HCT116 (cell line): ENCODE measurements around the gene TSPAN7. TPM values are rescaled to one million over a fixed set of nuclear protein-coding genes. Genes with fewer than 3 reads are reported as not detected.
A peak's percentile ranks its signal among the peaks of the same experiment; 100 is the strongest.

Source experiments
- ATAC-seq: fragments of 200-7000 bp; cut with Tn5 transposase; 2 replicates; pipeline ENCODE4 v1.9.1; 2020; ENCODE audit warnings: mild to moderate bottlenecking, moderate library complexity
- BruUV-seq: library from RNA; stranded (reverse); fragments of 400-500 nt; replicated peaks from 2 replicates; lab custom pipeline; 2021; lab: Mats Ljungman, UMichigan
- CTCF ChIA-PET: fragments of 300-600 bp; sonication (Branson Sonifier 250); formaldehyde crosslinking; loops from one replicate; lab custom pipeline; 2021; ENCODE audit warnings: antibody characterized with exemption; lab: Charles Lee
- POLR2A ChIA-PET: fragments of 300-600, 350-600 bp; sonication (Branson Sonifier 250); formaldehyde crosslinking; loops from one replicate; lab custom pipeline; 2021; ENCODE audit warnings: antibody characterized with exemption; lab: Charles Lee
- RAD21 ChIA-PET, 2 experiments: fragments of 300-600 bp; sonication (Branson Sonifier 250); formaldehyde crosslinking; loops; one replicate each; lab custom pipeline; 2023; ENCODE audit warnings: low total read pairs in 2 of 2; ENCODE audit not compliant: uncharacterized antibody in 2 of 2, unreplicated experiment in 2 of 2, low non-redundant PET in 1 of 2; lab: Charles Lee
- DNase-seq: peaks from one replicate; pipeline ENCODE4 v3.0.0-alpha.2; 2010; ENCODE audit warnings: low read depth, low spot score
- H2AFZ ChIP-seq: fragments of 200-600 bp; shearing (Covaris generic), sonication (generic); 2 replicates; pipeline ENCODE4 v1.6.1; 2017; ENCODE audit warnings: low read depth, mixed run types, mixed read lengths, antibody characterized with exemption, low read length; ENCODE audit not compliant: poor library complexity, severe bottlenecking
- H3K27ac ChIP-seq: 2 replicates; pipeline ENCODE4 v1.5.1; 2012; ENCODE audit warnings: low read depth, low read length
- H3K27me3 ChIP-seq: fragments of 200-600 bp; sonication (generic); 2 replicates; pipeline ENCODE4 v1.6.1; 2016; ENCODE audit warnings: mixed run types, low read length, mixed read lengths; ENCODE audit not compliant: insufficient read depth
- H3K36me3 ChIP-seq, 2 experiments: fragments of 200-500 bp in 1 of 2; fragments of 200-600 bp in 1 of 2; sonication (Bioruptor generic) in 1 of 2; sonication (generic) in 1 of 2; 2 replicates each; pipeline versions ENCODE4 v1.5.1 to v1.6.1; 2014 to 2016; ENCODE audit warnings: low read length in 2 of 2, inconsistent platforms in 1 of 2, mixed read lengths in 1 of 2, mixed run types in 1 of 2; ENCODE audit not compliant: insufficient read depth in 2 of 2, control insufficient read depth in 1 of 2
- H3K4me1 ChIP-seq, 2 experiments: fragments of 200-600 bp in 1 of 2; sonication (generic) in 1 of 2; 2 replicates each; pipeline versions ENCODE4 v1.5.1 to v1.6.1; 2012 to 2017; ENCODE audit warnings: low read length in 2 of 2, inconsistent platforms in 1 of 2, mild to moderate bottlenecking in 1 of 2, mixed read lengths in 1 of 2, mixed run types in 1 of 2, moderate library complexity in 1 of 2; ENCODE audit not compliant: insufficient read depth in 2 of 2, control insufficient read depth in 1 of 2
- H3K4me2 ChIP-seq: fragments of 200-600 bp; sonication (generic); 2 replicates; pipeline ENCODE4 v1.6.1; 2017; ENCODE audit warnings: mixed run types, low read length, mixed read lengths
- H3K4me3 ChIP-seq, 2 experiments: fragments of 200-600 bp in 1 of 2; sonication (generic) in 1 of 2; replicated peaks in 1 of 2; 2 replicates each; pipeline ENCODE4 v1.5.1; 2011 to 2016; ENCODE audit warnings: low read length in 2 of 2, control low read depth in 1 of 2, low read depth in 1 of 2, mild to moderate bottlenecking in 1 of 2, mixed read lengths in 1 of 2, mixed run types in 1 of 2
- H3K79me2 ChIP-seq: fragments of 200-600 bp; sonication (generic); 2 replicates; pipeline ENCODE4 v1.6.1; 2017; ENCODE audit warnings: mild to moderate bottlenecking, mixed run types, low read length, moderate library complexity, mixed read lengths; ENCODE audit not compliant: insufficient read depth
- H3K9ac ChIP-seq: fragments of 200-600 bp; sonication (generic); 2 replicates; pipeline ENCODE4 v1.6.1; 2016; ENCODE audit warnings: low read length, mixed read lengths
- H3K9me2 ChIP-seq: fragments of 200-600 bp; sonication (generic), shearing (Covaris generic); 2 replicates; pipeline ENCODE4 v1.6.1; 2017; ENCODE audit warnings: mixed run types, mild to moderate bottlenecking, moderate library complexity; ENCODE audit not compliant: insufficient read depth
- H3K9me3 ChIP-seq, 2 experiments: fragments of 200-500 bp in 1 of 2; fragments of 200-600 bp in 1 of 2; sonication (Bioruptor generic) in 1 of 2; sonication (generic) in 1 of 2; 2 replicates each; pipeline ENCODE4 v1.6.1; 2014 to 2017; ENCODE audit warnings: low read length in 2 of 2, mixed read lengths in 2 of 2, inconsistent platforms in 1 of 2, low read depth in 1 of 2, mild to moderate bottlenecking in 1 of 2, mixed run types in 1 of 2, moderate library complexity in 1 of 2; ENCODE audit not compliant: control insufficient read depth in 1 of 2, insufficient read depth in 1 of 2
- H4K20me1 ChIP-seq: fragments of 200-600 bp; sonication (generic), shearing (Covaris generic); 2 replicates; pipeline ENCODE4 v1.6.1; 2017; ENCODE audit warnings: mixed run types, mild to moderate bottlenecking, moderate library complexity; ENCODE audit not compliant: insufficient read depth
- CBX3 ChIP-seq: IDR thresholded peaks from 2 replicates; pipeline ENCODE4 v1.6.1; 2012; ENCODE audit warnings: low read depth
- RAD21 ChIP-seq: IDR thresholded peaks from 2 replicates; pipeline ENCODE4 v1.6.1; 2012; ENCODE audit warnings: low read depth, mild to moderate bottlenecking
- SRF ChIP-seq: IDR thresholded peaks from 2 replicates; pipeline ENCODE4 v1.6.1; 2012; ENCODE audit warnings: low read depth
- intact Hi-C: fragments of 100-400 bp; cut with micrococcal nuclease; formaldehyde crosslinking; loops from 2 replicates; pipeline ENCODE4 v1.10.0; 2022
- total RNA-seq: library from RNA; stranded (reverse); gene quantifications from one replicate; pipeline ENCODE4 v1.2.1, GENCODE V29; 2021; ENCODE audit not compliant: unreplicated experiment
- TF ChIP-seq, protein P1 (sequence below), 3 experiments: fragments of 200-600 bp in 1 of 3; sonication (generic) in 1 of 3; IDR thresholded peaks in 2 of 3; conservative IDR thresholded peaks in 1 of 3; 2 replicates each; pipeline ENCODE4 v1.5.1; 2012 to 2017; ENCODE audit warnings: low read depth in 2 of 3, low read length in 2 of 3, antibody characterized with exemption in 1 of 3, borderline replicate concordance in 1 of 3, control low read depth in 1 of 3, mild to moderate bottlenecking in 1 of 3, mixed read lengths in 1 of 3, mixed run types in 1 of 3, moderate library complexity in 1 of 3; ENCODE audit not compliant: insufficient read depth in 1 of 3

The TSPAN7 gene
- total RNA-seq, 1 experiment from 2014 or later = 2.9 TPM

DNA sequence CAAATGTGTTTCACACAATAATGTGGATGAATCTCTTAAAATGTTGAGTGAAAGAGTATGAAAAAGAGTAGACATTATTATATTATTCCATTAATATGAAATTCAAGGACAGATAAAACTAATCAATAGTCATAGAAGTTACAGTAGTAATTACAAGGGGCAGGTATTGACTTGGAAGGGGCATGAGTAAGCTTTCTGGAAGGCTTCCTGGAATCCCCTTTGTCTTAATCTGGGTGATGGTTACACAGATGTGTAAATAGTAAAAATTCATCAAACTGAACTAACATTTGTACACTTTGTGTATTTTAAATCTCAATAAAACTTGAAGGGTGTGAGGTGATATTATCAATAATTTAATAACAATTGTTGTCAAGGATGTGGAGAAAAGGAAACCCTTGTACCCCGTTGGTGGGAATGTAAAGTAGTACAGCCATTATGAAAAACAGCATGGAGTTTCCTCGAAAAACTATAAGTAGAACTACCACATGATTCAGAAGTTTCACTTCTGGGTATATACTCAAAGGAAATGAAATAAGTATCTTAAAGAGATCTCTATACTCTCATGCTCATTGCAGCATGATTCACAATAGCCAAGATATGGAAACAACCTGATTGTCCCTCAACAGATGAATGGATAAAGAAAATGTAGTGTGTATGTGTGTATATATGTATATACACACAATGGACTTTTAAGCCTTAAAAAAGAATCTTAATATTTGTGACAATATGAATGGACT lies 143.0 kb downstream of the TSPAN7 start:
- ChIA-PET RAD21 (no interaction called here), CTCF (no interaction called here), POLR2A (no interaction called here)
- Histone ChIP-seq H3K4me3 (no peak overlapping the region), H3K9me3 (no peaks in the 10 kb centered on the region), H3K79me2 (no peaks in the 10 kb centered on the region), H3K9ac (no peak overlapping the region), H3K9me2 (no peaks in the 10 kb centered on the region), H4K20me1 (no peaks in the 10 kb centered on the region), H2AFZ (no peak overlapping the region), H3K4me2 (no peak overlapping the region), H3K27ac (no peak overlapping the region), H3K27me3 (no peaks in the 10 kb centered on the region), H3K4me1 (no peaks in the 10 kb centered on the region), H3K36me3 (no peaks in the 10 kb centered on the region)
- ATAC-seq = no peak
- no peak for DNase-seq
- intact Hi-C loops = no loop called here
- TF ChIP-seq CBX3 = no peak
- no TSS peak for BruUV-seq

- ATAC-seq = peak; percentile 60; the same call in 1 of the 2 replicates
- H3K27me3 ChIP-seq = no peaks in the 10 kb centered on the region
- BruUV-seq = no TSS peak
- no peaks in the 10 kb centered on the region for H3K36me3 ChIP-seq
- no peak overlapping the region for H3K4me3 ChIP-seq
- H3K79me2 ChIP-seq = no peaks in the 10 kb centered on the region
- no peaks in the 10 kb centered on the region for H3K4me1 ChIP-seq
- H3K9me2 ChIP-seq = no peaks in the 10 kb centered on the region
- ChIA-PET RAD21 (no interaction called here), CTCF (no interaction called here), POLR2A (no interaction called here)
- H3K9me3 ChIP-seq = no peaks in the 10 kb centered on the region
- intact Hi-C loops = no loop called here
- no peak overlapping the region for H3K9ac ChIP-seq
- no peak overlapping the region for H3K4me2 ChIP-seq
- H3K27ac ChIP-seq = no peak overlapping the region
- no peak overlapping the region for H2AFZ ChIP-seq
- no peaks in the 10 kb centered on the region for H4K20me1 ChIP-seq
- TF ChIP-seq RAD21 = peak; percentile 40
- no peak for TF ChIP-seq SRF
- TF ChIP-seq, protein P1, sequence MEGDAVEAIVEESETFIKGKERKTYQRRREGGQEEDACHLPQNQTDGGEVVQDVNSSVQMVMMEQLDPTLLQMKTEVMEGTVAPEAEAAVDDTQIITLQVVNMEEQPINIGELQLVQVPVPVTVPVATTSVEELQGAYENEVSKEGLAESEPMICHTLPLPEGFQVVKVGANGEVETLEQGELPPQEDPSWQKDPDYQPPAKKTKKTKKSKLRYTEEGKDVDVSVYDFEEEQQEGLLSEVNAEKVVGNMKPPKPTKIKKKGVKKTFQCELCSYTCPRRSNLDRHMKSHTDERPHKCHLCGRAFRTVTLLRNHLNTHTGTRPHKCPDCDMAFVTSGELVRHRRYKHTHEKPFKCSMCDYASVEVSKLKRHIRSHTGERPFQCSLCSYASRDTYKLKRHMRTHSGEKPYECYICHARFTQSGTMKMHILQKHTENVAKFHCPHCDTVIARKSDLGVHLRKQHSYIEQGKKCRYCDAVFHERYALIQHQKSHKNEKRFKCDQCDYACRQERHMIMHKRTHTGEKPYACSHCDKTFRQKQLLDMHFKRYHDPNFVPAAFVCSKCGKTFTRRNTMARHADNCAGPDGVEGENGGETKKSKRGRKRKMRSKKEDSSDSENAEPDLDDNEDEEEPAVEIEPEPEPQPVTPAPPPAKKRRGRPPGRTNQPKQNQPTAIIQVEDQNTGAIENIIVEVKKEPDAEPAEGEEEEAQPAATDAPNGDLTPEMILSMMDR (IDR thresholded peaks at IDR 0.05 in 2 of 3, conservative IDR thresholded peaks at IDR 0.05 in 1 of 3; ENCODE audit: borderline replicate concordance in 1 of 3, insufficient read depth in 1 of 3, low read depth in 2 of 3, low read length in 2 of 3) = peak; percentile 4 to 63 (median 55); a peak in 3 of 6 replicates
- TF ChIP-seq, all 23 proteins: peak for 2
- peak; percentile 16 for DNase-seq
Measured at GRCh38 chrX:38717871-38718270, 156.5 kb downstream of the TSPAN7 start.
